Gastroesophageal sphincter (tissue), 4 donors: ENCODE data around the gene FAAH. TPM values are rescaled to one million over a fixed set of nuclear protein-coding genes. Genes with fewer than 3 reads are reported as not detected.

Experiments
- ATAC-seq: fragments of 150-250 bp; one replicate; pipeline ENCODE4 v1.9.1; 2016; ENCODE audit warnings: mild to moderate bottlenecking, moderate library complexity
- H3K27ac ChIP-seq, 4 donors: fragments of 200-600 bp; sonication (generic) in 3 of 4; 1 replicate in 3 of 4; 2 replicates in 1 of 4; pipeline ENCODE4 v1.5.1; 2016 to 2019
- H3K27me3 ChIP-seq: fragments of 200-600 bp; sonication (generic); one replicate; pipeline ENCODE4 v1.5.1; 2019
- H3K36me3 ChIP-seq, 2 donors: fragments of 200-600 bp; sonication (generic); one replicate each; pipeline ENCODE4 v1.5.1; 2019; ENCODE audit warnings: control low read depth in 1 of 2
- H3K4me1 ChIP-seq, 3 donors: fragments of 200-600 bp; sonication (generic); 1 replicate in 2 of 3; 2 replicates in 1 of 3; pipeline ENCODE4 v1.5.1; 2016 to 2019; ENCODE audit warnings: control low read depth in 2 of 3
- H3K4me3 ChIP-seq, 2 donors: fragments of 200-600 bp; sonication (generic); one replicate each; pipeline ENCODE4 v1.5.1; 2019; ENCODE audit warnings: mild to moderate bottlenecking in 1 of 2, moderate library complexity in 1 of 2
- H3K9me3 ChIP-seq, 3 donors: fragments of 200-600 bp; sonication (generic); one replicate each; pipeline ENCODE4 v1.5.1; 2017 to 2019; ENCODE audit warnings: control low read depth in 2 of 3
- CTCF ChIP-seq, 4 experiments: fragments of 200-600 bp in 2 of 4; fragments of 450-650 bp in 2 of 4; sonication (generic) in 1 of 4; IDR thresholded peaks; one replicate each; pipeline ENCODE4 v1.5.1; 2017 to 2019; ENCODE audit warnings: antibody characterized with exemption in 4 of 4, mild to moderate bottlenecking in 2 of 4, moderate library complexity in 2 of 4
- EP300 ChIP-seq: sonication (generic); formaldehyde crosslinking; IDR thresholded peaks from one replicate; pipeline ENCODE4 v1.6.1; 2017; ENCODE audit warnings: antibody characterized with exemption, mild to moderate bottlenecking
- POLR2A ChIP-seq, 2 donors: fragments of 450-650 bp; IDR thresholded peaks; one replicate each; pipeline ENCODE4 v1.6.1; 2017; ENCODE audit warnings: antibody characterized with exemption in 2 of 2, mild to moderate bottlenecking in 2 of 2, moderate library complexity in 1 of 2
- POLR2AphosphoS5 ChIP-seq: sonication (generic); formaldehyde crosslinking; IDR thresholded peaks from one replicate; pipeline ENCODE4 v1.6.1; 2017; ENCODE audit warnings: antibody characterized with exemption
- WGBS, 2 donors: methylation state at CpG; one replicate each; pipeline ENCODE4 v1.1.5; 2018; ENCODE audit warnings: low coverage in 1 of 2; 5-methylcytosine and 5-hydroxymethylcytosine counted together
- total RNA-seq, 4 donors: library from RNA; depleted of rRNA; stranded (reverse); fragments of >200 nt; gene quantifications; one replicate each; pipeline ENCODE4 v1.1.0, GENCODE V29; 2016

The FAAH gene
- total RNA-seq, 4 donors from 2014 or later: 6.8 to 8.1 (median 7.4) TPM

GRCh38 chr1:46411601-46412341 is 17.7 kb downstream of the FAAH start:
- H3K4me3 ChIP-seq: no peak overlapping the region
- no peak for ATAC-seq
- TF ChIP-seq POLR2A (IDR thresholded peaks at IDR 0.05) (no peak), POLR2AphosphoS5 (no peak)
- no peak overlapping the region for H3K27ac ChIP-seq
- H3K27me3 ChIP-seq: no peaks in the 10 kb centered on the region
- H3K36me3 ChIP-seq: peaks cover 0 to 45% of the 10 kb centered on the region in 2 donors
- WGBS, 2 donors: no CpG with 5 or more reads among the region's 16 CpGs
- no peaks in the 10 kb centered on the region for H3K9me3 ChIP-seq
- peaks cover 0 to 3% (median 3%) of the 10 kb centered on the region in 3 donors for H3K4me1 ChIP-seq

DNA sequence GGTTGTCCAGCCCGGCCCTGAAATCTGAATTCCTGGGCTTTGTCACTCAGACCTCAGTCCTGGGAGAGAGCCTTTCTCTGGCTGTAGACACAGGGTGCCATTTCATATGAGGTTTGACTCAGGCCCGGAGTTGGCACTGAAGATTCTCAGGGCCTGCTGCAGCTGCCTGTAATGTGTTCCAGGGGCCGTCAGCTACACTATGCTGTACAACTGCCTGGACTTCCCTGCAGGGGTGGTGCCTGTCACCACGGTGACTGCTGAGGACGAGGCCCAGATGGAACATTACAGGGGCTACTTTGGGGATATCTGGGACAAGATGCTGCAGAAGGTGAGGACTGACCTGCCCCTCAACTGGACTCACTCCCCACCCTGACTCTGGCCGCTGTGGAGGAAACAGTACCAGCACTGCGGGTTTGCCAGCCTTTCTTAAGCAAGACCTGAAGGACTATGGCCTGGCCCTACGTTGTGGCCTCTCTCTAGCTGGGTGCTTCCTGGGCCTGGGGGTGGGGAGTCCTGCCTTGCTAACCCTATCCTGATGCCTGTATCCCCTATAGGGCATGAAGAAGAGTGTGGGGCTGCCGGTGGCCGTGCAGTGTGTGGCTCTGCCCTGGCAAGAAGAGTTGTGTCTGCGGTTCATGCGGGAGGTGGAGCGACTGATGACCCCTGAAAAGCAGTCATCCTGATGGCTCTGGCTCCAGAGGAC is 18.9 kb downstream of the FAAH start:
- no peak overlapping the region for H3K4me3 ChIP-seq
- H3K9me3 ChIP-seq: no peaks in the 10 kb centered on the region
- ATAC-seq: no peak
- H3K36me3 ChIP-seq: peaks cover 0 to 44% of the 10 kb centered on the region in 2 donors
- H3K27ac ChIP-seq: no peak overlapping the region
- WGBS, 2 donors: no CpG with 5 or more reads among the region's 13 CpGs
- H3K4me1 ChIP-seq: no peaks in the 10 kb centered on the region
- TF ChIP-seq POLR2A (IDR thresholded peaks at IDR 0.05): no peak
- no peak for TF ChIP-seq CTCF (IDR thresholded peaks at IDR 0.05)
- no peaks in the 10 kb centered on the region for H3K27me3 ChIP-seq

GRCh38 chr1:46413596-46413985 is 19.5 kb downstream of the FAAH start:
- no peaks in the 10 kb centered on the region for H3K27me3 ChIP-seq
- no peak for ATAC-seq
- H3K27ac ChIP-seq: no peak overlapping the region
- H3K4me1 ChIP-seq: no peaks in the 10 kb centered on the region
- 94% methylated on average over 3 of the region's 7 CpGs; no CpG with 5 or more reads in 1 of the 2 donors for WGBS, 2 donors
- H3K9me3 ChIP-seq: no peaks in the 10 kb centered on the region
- H3K4me3 ChIP-seq: no peak overlapping the region
- H3K36me3 ChIP-seq: peaks cover 0 to 39% of the 10 kb centered on the region in 2 donors
- TF ChIP-seq POLR2AphosphoS5 (no peak), POLR2A (IDR thresholded peaks at IDR 0.05) (no peak), CTCF (IDR thresholded peaks at IDR 0.05) (no peak), EP300 (no peak)

DNA sequence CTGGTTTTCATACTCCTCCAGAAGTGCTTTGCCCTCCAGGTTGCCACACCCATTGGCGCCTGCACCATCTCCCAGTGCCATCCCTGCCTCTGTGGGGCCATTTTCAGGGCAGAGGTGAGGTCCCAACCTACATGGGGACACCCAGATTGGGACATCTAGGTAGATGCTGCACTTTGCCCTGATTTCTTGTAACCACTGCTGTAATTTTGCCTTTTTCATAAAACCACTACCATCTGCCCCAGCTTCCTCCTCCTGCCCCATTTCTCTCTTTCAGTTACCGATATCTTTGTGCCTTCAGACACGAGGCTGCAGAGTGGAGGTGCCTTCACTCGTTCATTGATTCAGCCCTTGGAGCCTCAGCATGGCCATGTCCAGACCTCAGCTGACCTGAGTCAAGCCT is 21.4 kb downstream of the FAAH start:
- Histone ChIP-seq H3K27me3 (no peaks in the 10 kb centered on the region), H3K4me1 (no peaks in the 10 kb centered on the region), H3K27ac (no peak overlapping the region), H3K9me3 (no peaks in the 10 kb centered on the region), H3K36me3 (peaks cover 0 to 21% of the 10 kb centered on the region in 2 donors), H3K4me3 (no peak overlapping the region)
- TF ChIP-seq CTCF (IDR thresholded peaks at IDR 0.05): no peak
- TF ChIP-seq POLR2AphosphoS5: no peak
- TF ChIP-seq EP300: no peak
- no peak for TF ChIP-seq POLR2A (IDR thresholded peaks at IDR 0.05)
- WGBS, 2 donors: 69% methylated on average over 4 of the region's 4 CpGs; no CpG with 5 or more reads in 1 of the 2 donors
- no peak for ATAC-seq

DNA sequence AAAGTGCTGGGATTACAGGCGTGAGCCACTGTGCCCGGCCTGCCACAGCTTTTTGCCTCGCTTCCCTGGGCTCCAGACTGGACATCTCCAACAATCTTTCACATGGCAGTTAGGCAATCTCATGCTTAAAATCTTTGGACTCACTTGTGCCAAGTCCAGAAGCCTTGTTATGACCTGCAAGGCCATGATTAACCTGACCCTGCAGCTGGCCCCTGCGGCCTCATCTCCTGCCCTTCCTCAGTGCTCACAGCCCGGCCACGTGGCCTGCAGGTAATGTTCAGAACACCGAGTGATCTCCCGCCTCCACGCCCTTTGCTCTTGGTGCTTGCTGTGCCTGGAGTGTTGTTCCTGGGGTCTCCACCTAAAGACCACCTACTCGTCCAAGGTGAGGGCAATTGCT is 24.9 kb downstream of the FAAH start:
- TF ChIP-seq EP300 (no peak), CTCF (IDR thresholded peaks at IDR 0.05) (no peak), POLR2A (IDR thresholded peaks at IDR 0.05) (no peak), POLR2AphosphoS5 (no peak)
- no peaks in the 10 kb centered on the region for H3K9me3 ChIP-seq
- H3K4me1 ChIP-seq: no peaks in the 10 kb centered on the region
- ATAC-seq: no peak
- peaks cover 0 to 2% of the 10 kb centered on the region in 2 donors for H3K36me3 ChIP-seq
- no peak overlapping the region for H3K27ac ChIP-seq
- 82 to 84% methylated on average over 5 to 7 of the region's 10 CpGs for WGBS, 2 donors
- H3K27me3 ChIP-seq: peaks cover 22% of the 10 kb centered on the region
- H3K4me3 ChIP-seq: no peak overlapping the region
